BLaER1 treated with 17β-estradiol and CSF1 and Interleukin-3, amounts not matched to agents 10 nM and 100 nM (cell line): ENCODE data around the gene UBXN6.

Experiments used
- H3K27ac ChIP-seq, 11 experiments: shearing (Covaris generic); formaldehyde crosslinking; 2 replicates each; pipeline ENCODE4 v1.8.1; 2022
- H3K27me3 ChIP-seq, 11 experiments: shearing (Covaris generic); formaldehyde crosslinking; 2 replicates each; pipeline ENCODE4 v1.8.1; 2022
- H3K36me3 ChIP-seq, 11 experiments: shearing (Covaris generic); formaldehyde crosslinking; 2 replicates each; pipeline ENCODE4 v1.8.1; 2022
- H3K4me1 ChIP-seq, 10 experiments: shearing (Covaris generic); formaldehyde crosslinking; 2 replicates each; pipeline ENCODE4 v1.8.1; 2022
- H3K4me2 ChIP-seq, 11 experiments: shearing (Covaris generic); formaldehyde crosslinking; 2 replicates each; pipeline ENCODE4 v1.8.1; 2022
- H3K4me3 ChIP-seq, 10 experiments: shearing (Covaris generic); formaldehyde crosslinking; 2 replicates each; pipeline ENCODE4 v1.8.1; 2022
- H3K9ac ChIP-seq, 11 experiments: shearing (Covaris generic); formaldehyde crosslinking; 2 replicates each; pipeline ENCODE4 v1.8.1; 2022
- H3K9me3 ChIP-seq, 11 experiments: shearing (Covaris generic); formaldehyde crosslinking; replicated peaks in 1 of 11; 2 replicates each; pipeline ENCODE4 v1.8.1; 2022
- H4K20me1 ChIP-seq, 11 experiments: shearing (Covaris generic); formaldehyde crosslinking; 2 replicates each; pipeline ENCODE4 v1.8.1; 2022
- Cebpa-rat ChIP-seq, 11 experiments: shearing (Covaris generic); IDR thresholded peaks; 2 replicates each; pipeline ENCODE4 v1.8.1; 2022

Gene UBXN6

DNA sequence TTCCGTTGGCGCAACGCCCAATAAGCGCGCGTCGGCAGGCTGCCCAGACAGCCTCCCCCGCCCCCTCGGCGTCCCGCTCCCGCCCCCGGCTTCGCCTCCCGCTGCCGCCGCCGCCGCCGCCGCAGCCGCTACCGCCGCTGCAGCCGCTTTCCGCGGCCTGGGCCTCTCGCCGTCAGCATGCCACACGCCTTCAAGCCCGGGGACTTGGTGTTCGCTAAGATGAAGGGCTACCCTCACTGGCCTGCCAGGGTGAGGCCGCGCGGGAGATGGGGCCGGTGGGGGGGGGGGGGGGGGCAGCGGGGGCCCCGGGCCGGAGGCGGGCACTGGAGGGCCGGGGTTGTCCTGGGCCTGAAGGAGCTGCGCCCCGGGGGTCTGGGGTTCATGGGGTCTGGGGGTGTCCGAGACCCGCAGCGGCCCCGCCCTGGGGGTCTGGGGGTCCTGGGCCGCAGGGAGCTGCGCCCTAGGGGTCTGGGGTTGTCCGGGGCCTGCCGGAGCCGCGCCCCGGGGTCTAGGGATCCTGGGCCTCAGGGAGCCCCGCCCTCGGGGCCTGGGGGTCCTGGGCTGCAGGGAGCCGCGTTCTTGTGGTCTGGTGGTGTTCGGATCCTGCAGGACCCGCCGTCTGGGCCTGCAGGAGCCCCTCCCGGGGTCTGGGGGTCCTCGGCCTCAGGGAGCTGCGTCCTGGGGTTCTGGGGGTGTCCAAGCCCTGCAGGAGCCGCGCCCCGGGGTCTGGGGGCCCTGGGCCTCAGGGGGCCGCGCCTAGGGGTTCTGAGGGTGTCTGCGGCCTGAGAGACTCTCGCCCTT lies 14.8 kb upstream of the UBXN6 start, which contains the start of gene HDGFL2:
Gene HDGFL2 (plus strand): TSS at position 124 of the 801 bp plus-strand sequence. CDS start 54 bp downstream, at position 178.
- Histone ChIP-seq H3K4me1 (peaks cover 24 to 38% (median 35%) of the 10 kb centered on the region in 10 experiments), H3K9ac (peak within 1 kb of the TSS; percentile 88 to 97 (median 94)), H4K20me1 (peaks cover 0 to 30% (median 16%) of the 10 kb centered on the region in 11 experiments; a peak in 11 of 22 replicates), H3K4me2 (peak within 1 kb of the TSS; percentile 97 to 99 (median 98)), H3K27ac (peak within 1 kb of the TSS; percentile 79 to 93 (median 87)), H3K27me3 (no peaks in the 10 kb centered on the region), H3K36me3 (peaks cover 19 to 26% (median 22%) of the 10 kb centered on the region in 11 experiments), H3K4me3 (peak within 1 kb of the TSS; percentile 94 to 99 (median 97)), H3K9me3 (no peaks in the 10 kb centered on the region)
- no peak for TF ChIP-seq Cebpa-rat (IDR thresholded peaks at IDR 0.05)

DNA sequence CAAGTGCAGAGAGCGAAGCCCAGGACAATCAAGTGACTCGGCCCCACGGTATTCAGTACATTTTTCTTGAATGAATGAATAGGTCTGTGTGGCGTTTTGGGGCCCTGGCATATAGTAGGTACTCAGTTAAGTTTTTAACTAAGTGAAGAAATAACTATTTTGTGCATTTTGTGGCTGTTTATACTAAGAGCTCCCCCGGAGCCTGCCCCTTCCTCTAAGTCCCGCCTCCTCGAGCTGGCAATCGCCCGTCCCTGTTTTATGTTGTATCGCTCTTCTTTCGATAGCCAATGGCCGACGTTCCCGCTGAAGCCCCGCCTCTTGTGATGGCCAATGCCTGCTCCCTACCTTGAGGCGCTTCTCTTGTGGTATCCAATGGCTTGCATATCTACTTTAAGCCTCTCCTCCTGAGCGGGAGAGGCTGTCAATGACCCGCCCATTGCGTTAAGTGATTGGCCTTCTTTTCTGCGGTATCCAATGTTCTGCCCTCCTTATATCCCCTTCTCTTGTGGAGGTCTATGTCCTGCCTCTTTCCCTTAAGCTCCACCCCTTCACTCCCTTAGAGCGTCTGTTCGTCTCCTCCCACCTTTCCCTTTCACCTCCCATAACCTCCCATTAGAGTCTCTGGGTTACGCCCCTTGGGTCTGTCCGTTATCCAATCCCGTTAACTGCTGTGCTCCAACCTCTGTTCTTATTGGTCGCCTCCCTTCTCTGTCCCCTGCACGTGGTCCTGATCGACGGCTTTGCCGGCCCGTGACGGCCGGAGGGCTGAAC lies 14.0 kb upstream of the UBXN6 start:
- Histone ChIP-seq H3K36me3 (peaks cover 11 to 18% (median 15%) of the 10 kb centered on the region in 11 experiments), H3K27ac (peak overlapping the region; percentile 60 to 93 (median 87)), H3K4me2 (peak overlapping the region; percentile 70 to 94 (median 86)), H4K20me1 (peaks cover 0 to 30% (median 16%) of the 10 kb centered on the region in 11 experiments; a peak in 11 of 22 replicates), H3K4me1 (peaks cover 24 to 38% (median 35%) of the 10 kb centered on the region in 10 experiments), H3K27me3 (no peaks in the 10 kb centered on the region), H3K4me3 (peak overlapping the region; percentile 94 to 99 (median 97)), H3K9ac (peak overlapping the region; percentile 78 to 94 (median 87)), H3K9me3 (no peaks in the 10 kb centered on the region)
- no peak for TF ChIP-seq Cebpa-rat (IDR thresholded peaks at IDR 0.05)

DNA sequence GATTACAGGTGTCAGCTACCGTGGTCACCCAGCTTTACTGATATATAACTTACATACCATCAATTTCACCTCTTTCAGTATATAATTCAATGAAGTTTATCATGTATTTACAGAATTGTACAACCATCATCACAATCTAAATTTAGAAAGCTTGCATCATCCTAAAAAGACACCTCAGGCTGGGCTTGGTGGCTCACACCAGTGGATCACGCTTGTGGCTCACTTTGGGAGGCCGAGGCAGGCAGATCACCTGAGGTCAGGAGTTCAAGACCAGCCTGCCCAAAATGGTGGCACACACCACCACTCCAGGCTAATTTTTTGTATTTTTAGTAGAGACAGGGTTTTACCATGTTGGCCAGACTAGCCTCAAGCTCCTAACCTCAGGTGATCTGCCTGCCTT lies 10.2 kb upstream of the UBXN6 start:
- Histone ChIP-seq H3K4me3 (no peak overlapping the region), H3K27me3 (no peaks in the 10 kb centered on the region), H3K9ac (no peak overlapping the region), H3K4me1 (peaks cover under 1 to 14% (median 12%) of the 10 kb centered on the region in 10 experiments; a peak in 17 of 20 replicates), H3K9me3 (no peaks in the 10 kb centered on the region), H4K20me1 (peaks cover 0 to 4% (median 3%) of the 10 kb centered on the region in 11 experiments; a peak in 6 of 22 replicates), H3K27ac (no peak overlapping the region), H3K36me3 (no peaks in the 10 kb centered on the region), H3K4me2 (no peak overlapping the region)
- no peak for TF ChIP-seq Cebpa-rat (IDR thresholded peaks at IDR 0.05)

DNA sequence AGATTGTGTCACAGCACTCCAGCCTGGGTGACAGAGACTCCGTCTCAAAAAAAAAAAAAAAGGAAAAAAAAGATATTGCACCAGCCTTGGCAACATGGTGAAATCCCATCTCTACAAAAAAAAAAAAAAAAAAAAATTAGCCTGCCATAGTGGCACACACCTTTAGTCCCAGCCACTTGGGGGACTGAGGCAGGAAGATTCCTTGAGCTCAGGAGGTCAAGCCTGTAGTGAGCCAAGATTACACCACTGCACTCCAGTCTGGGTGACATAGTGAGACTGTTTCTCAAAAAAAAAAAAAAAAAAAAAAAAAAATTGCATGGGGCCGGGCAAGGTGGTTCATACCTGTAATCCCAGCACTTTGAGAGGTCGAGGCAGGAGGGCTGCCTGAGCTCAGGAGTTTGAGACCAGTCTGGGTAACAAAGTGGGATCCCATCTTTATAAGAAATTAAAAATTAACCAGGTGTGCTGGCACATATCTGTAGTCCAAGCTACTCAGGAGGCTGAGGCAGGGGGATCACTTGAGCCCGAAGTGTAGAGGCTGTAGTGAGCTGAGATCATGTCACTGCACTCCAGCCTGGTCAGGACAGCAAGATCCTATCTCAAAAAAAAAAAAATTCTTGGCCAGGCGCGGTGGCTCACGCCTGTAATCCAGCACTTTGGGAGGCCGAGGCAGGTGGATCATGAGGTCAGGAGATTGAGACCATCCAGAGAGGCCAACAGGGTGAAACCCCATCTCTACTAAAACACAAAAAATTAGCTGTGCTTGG lies 7.4 kb upstream of the UBXN6 start:
- Histone ChIP-seq H3K36me3 (no peaks in the 10 kb centered on the region), H3K27me3 (no peaks in the 10 kb centered on the region), H3K4me1 (peaks cover 0 to 4% (median under 1%) of the 10 kb centered on the region in 10 experiments; a peak in 11 of 20 replicates), H3K27ac (no peak overlapping the region), H3K4me2 (no peak overlapping the region), H4K20me1 (no peaks in the 10 kb centered on the region), H3K9ac (no peak overlapping the region), H3K4me3 (no peak overlapping the region), H3K9me3 (no peaks in the 10 kb centered on the region)
- no peak for TF ChIP-seq Cebpa-rat (IDR thresholded peaks at IDR 0.05)

DNA sequence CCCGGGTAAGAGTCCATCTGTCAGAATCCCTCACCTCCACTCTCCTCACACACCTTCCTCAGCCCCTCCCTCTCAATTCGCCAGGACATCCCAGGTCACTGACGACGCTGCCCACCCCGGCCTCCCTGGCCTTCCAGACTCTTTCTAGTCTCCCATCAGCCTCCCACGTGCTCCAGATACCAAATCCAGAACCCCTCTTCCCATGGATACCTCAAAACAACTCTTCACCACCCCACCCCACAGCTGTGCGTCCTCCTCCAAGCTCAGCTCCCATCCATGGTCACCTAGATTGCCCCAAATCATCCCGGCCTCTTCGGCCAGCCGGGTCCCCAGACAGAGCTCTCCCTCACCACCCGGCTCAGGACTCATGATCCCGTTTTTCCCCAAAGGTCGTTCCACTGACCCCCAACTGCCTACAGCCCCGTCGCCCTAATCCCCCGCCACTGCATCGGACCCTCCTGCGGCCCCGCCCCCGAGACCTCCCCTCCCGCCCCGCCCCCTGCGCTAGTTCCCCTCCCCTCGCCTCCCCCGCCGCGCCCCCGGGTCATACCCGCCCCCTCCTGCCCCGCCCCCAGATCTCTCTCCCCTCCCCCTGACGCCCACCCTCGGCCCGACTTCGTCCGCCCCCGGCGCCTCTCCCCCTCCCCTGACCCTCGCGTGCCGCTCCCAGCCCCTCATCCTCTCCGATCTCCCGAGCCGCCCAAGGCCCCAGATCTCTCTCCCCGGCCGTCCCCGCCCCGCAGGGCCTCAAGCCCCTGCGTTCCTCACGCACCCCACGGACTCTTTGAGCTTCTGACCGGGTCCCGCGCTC lies 546 bp downstream of the UBXN6 start:
- peaks cover 49 to 50% (median 50%) of the 10 kb centered on the region in 11 experiments for H4K20me1 ChIP-seq
- no peaks in the 10 kb centered on the region for H3K27me3 ChIP-seq
- peak overlapping the region; percentile 73 to 84 (median 80) for H3K9ac ChIP-seq
- H3K4me2 ChIP-seq, result peak overlapping the region; percentile 90 to 100 (median 99)
- peak overlapping the region; percentile 60 to 82 (median 72) for H3K4me3 ChIP-seq
- peaks cover 5 to 31% (median 12%) of the 10 kb centered on the region in 11 experiments; a peak in 21 of 22 replicates for H3K36me3 ChIP-seq
- peaks cover 47 to 56% (median 54%) of the 10 kb centered on the region in 10 experiments for H3K4me1 ChIP-seq
- peak overlapping the region; percentile 44 to 84 (median 74); a peak in 21 of 22 replicates for H3K27ac ChIP-seq
- no peak for TF ChIP-seq Cebpa-rat (IDR thresholded peaks at IDR 0.05)
- no peaks in the 10 kb centered on the region for H3K9me3 ChIP-seq

DNA sequence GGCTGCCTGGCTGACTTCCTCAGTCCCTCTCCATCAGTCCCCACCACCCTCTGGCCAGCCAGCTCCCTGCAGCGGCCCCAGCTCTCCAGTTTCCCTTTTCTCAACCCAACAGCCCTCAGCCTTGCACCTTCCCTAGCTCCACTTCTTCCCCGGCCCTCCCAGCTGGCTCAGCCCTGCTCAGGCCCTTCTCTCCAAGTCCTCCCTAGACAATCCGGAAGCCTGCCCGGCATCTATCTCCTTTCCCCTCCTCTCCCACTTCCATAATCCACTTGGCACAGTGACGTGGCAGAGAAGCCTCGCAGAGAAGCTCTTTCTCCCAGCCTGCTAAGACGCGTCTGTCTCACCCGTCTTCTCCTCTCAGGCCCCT lies 1.1 kb downstream of the UBXN6 start:
- Histone ChIP-seq H3K4me2 (peak overlapping the region; percentile 90 to 100 (median 99)), H3K27ac (peak overlapping the region; percentile 14 to 78 (median 70); a peak in 20 of 22 replicates), H3K9ac (peak overlapping the region; percentile 73 to 84 (median 80)), H3K9me3 (no peaks in the 10 kb centered on the region), H3K4me1 (peaks cover 48 to 57% (median 55%) of the 10 kb centered on the region in 10 experiments), H3K4me3 (peak overlapping the region; percentile 60 to 82 (median 72)), H3K36me3 (peaks cover 11 to 37% (median 18%) of the 10 kb centered on the region in 11 experiments; a peak in 21 of 22 replicates), H3K27me3 (no peaks in the 10 kb centered on the region), H4K20me1 (peaks cover 50 to 56% (median 54%) of the 10 kb centered on the region in 11 experiments)
- no peak for TF ChIP-seq Cebpa-rat (IDR thresholded peaks at IDR 0.05)

DNA sequence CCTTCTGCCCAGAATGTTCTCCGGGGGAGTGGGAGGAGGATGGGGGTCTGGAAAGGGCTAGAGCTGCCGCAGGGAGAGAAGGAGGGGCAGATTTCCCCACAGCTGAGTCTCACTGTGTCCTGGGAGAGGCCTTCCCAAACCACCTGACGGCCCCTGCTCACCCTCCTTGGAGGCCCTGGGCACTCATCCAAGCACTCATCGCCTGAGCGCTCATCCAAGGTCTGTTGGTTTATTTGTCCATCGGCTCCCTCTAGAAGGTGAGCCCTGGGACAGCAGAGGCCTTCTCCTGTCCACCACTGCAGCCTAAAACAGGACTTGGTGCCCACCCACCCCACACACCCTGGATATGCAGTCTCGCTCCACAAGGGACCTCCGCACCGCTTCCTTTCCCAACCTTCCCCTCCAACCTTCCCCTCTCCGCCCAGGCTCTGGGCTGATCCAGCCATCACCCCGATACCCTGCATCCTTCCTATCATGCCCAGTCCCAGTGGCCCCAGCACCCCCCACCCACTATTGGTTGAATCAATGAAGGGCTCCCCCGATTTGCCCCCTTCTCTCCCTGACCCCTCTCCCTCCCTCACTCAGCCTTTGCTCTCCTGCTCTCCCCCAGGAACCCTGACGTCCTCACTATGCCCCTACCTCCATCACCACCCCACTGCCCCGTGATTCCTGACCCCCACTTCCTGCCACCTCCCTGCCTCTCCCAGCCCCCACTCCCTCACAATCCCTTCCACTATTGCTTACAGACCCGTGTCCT lies 1.7 kb downstream of the UBXN6 start:
- Histone ChIP-seq H3K27me3 (no peaks in the 10 kb centered on the region), H3K27ac (peak overlapping the region in 9 of 11 experiments; percentile 58 to 78 (median 71); a peak in 18 of 22 replicates), H3K9ac (peak overlapping the region; percentile 73 to 84 (median 80)), H4K20me1 (peaks cover 50 to 61% (median 60%) of the 10 kb centered on the region in 11 experiments), H3K4me2 (peak overlapping the region; percentile 90 to 100 (median 99)), H3K4me1 (peaks cover 48 to 57% (median 55%) of the 10 kb centered on the region in 10 experiments), H3K9me3 (no peaks in the 10 kb centered on the region), H3K4me3 (peak overlapping the region; percentile 60 to 82 (median 72)), H3K36me3 (peaks cover 16 to 42% (median 24%) of the 10 kb centered on the region in 11 experiments)
- TF ChIP-seq Cebpa-rat (IDR thresholded peaks at IDR 0.05), result no peak
